Measurements from ENCODE around the gene PPP1R27.

Gene PPP1R27

GRCh38 chr17:81812571-81813370 lies 22.1 kb downstream of the PPP1R27 start:
- Histone ChIP-seq H3K9me3 (ENCODE audit: insufficient read depth, low read depth, low read length) (no peaks in the 10 kb centered on the region), H3K4me1 (ENCODE audit: insufficient read depth, low read length) (no peaks in the 10 kb centered on the region), H3K27me3 (ENCODE audit: insufficient read depth, low read length) (peaks cover 13% of the 10 kb centered on the region), H3K4me3 (ENCODE audit: low read length) (no peak overlapping the region), H3K36me3 (ENCODE audit: insufficient read depth, low read depth, low read length) (no peaks in the 10 kb centered on the region), H3K27ac (ENCODE audit: low read length) (no peak overlapping the region), H3K9ac (ENCODE audit: low read depth, low read length) (no peak overlapping the region)

- Histone ChIP-seq H3K36me3 (ENCODE audit: insufficient read depth, low read depth, low read length) (no peaks in the 10 kb centered on the region), H3K4me3 (ENCODE audit: low read length) (no peak overlapping the region), H3K9ac (ENCODE audit: low read depth, low read length) (no peak overlapping the region), H3K9me3 (ENCODE audit: insufficient read depth, low read depth, low read length) (no peaks in the 10 kb centered on the region), H3K27me3 (ENCODE audit: insufficient read depth, low read length) (peaks cover 21% of the 10 kb centered on the region), H3K4me1 (ENCODE audit: insufficient read depth, low read length) (no peaks in the 10 kb centered on the region), H3K27ac (ENCODE audit: low read length) (no peak overlapping the region)
These were observed 22.9 kb downstream of the PPP1R27 start for GRCh38 chr17:81811705-81812570.

- H3K4me3 ChIP-seq (ENCODE audit: low read length) = no peak overlapping the region
- peaks cover 29% of the 10 kb centered on the region for H3K27me3 ChIP-seq (ENCODE audit: insufficient read depth, low read length)
- H3K9ac ChIP-seq (ENCODE audit: low read depth, low read length) = no peak overlapping the region
- H3K4me1 ChIP-seq (ENCODE audit: insufficient read depth, low read length) = no peaks in the 10 kb centered on the region
- H3K27ac ChIP-seq (ENCODE audit: low read length) = no peak overlapping the region
- H3K36me3 ChIP-seq (ENCODE audit: insufficient read depth, low read depth, low read length) = no peaks in the 10 kb centered on the region
- H3K9me3 ChIP-seq (ENCODE audit: insufficient read depth, low read depth, low read length) = no peaks in the 10 kb centered on the region
These were observed 23.8 kb downstream of the PPP1R27 start for GRCh38 chr17:81810892-81811704.

- H3K27ac ChIP-seq (ENCODE audit: low read length) = no peak overlapping the region
- H3K9ac ChIP-seq (ENCODE audit: low read depth, low read length) = no peak overlapping the region
- no peak overlapping the region for H3K4me3 ChIP-seq (ENCODE audit: low read length)
- no peaks in the 10 kb centered on the region for H3K36me3 ChIP-seq (ENCODE audit: insufficient read depth, low read depth, low read length)
- peaks cover 36% of the 10 kb centered on the region for H3K27me3 ChIP-seq (ENCODE audit: insufficient read depth, low read length)
- H3K4me1 ChIP-seq (ENCODE audit: insufficient read depth, low read length) = no peaks in the 10 kb centered on the region
- no peaks in the 10 kb centered on the region for H3K9me3 ChIP-seq (ENCODE audit: insufficient read depth, low read depth, low read length)
These were observed 24.4 kb downstream of the PPP1R27 start for GRCh38 chr17:81810476-81810875.

- Histone ChIP-seq H3K27ac (ENCODE audit: low read length) (no peak overlapping the region), H3K9me3 (ENCODE audit: insufficient read depth, low read depth, low read length) (no peaks in the 10 kb centered on the region), H3K4me1 (ENCODE audit: insufficient read depth, low read length) (no peaks in the 10 kb centered on the region), H3K36me3 (ENCODE audit: insufficient read depth, low read depth, low read length) (no peaks in the 10 kb centered on the region), H3K9ac (ENCODE audit: low read depth, low read length) (no peak overlapping the region), H3K27me3 (ENCODE audit: insufficient read depth, low read length) (peaks cover 45% of the 10 kb centered on the region), H3K4me3 (ENCODE audit: low read length) (no peak overlapping the region)
These were observed 25.3 kb downstream of the PPP1R27 start for GRCh38 chr17:81809556-81809998.

- no peak overlapping the region for H3K27ac ChIP-seq (ENCODE audit: low read length)
- no peak overlapping the region for H3K4me3 ChIP-seq (ENCODE audit: low read length)
- no peaks in the 10 kb centered on the region for H3K9me3 ChIP-seq (ENCODE audit: insufficient read depth, low read depth, low read length)
- no peaks in the 10 kb centered on the region for H3K4me1 ChIP-seq (ENCODE audit: insufficient read depth, low read length)
- H3K36me3 ChIP-seq (ENCODE audit: insufficient read depth, low read depth, low read length) = no peaks in the 10 kb centered on the region
- H3K27me3 ChIP-seq (ENCODE audit: insufficient read depth, low read length) = peaks cover 51% of the 10 kb centered on the region
- H3K9ac ChIP-seq (ENCODE audit: low read depth, low read length) = no peak overlapping the region
These were observed 25.9 kb downstream of the PPP1R27 start for GRCh38 chr17:81808778-81809555.

GRCh38 chr17:81807839-81808238 lies 27.0 kb downstream of the PPP1R27 start:
- H3K27me3 ChIP-seq (ENCODE audit: insufficient read depth, low read length) = peaks cover 62% of the 10 kb centered on the region
- H3K9ac ChIP-seq (ENCODE audit: low read depth, low read length) = no peak overlapping the region
- no peak overlapping the region for H3K4me3 ChIP-seq (ENCODE audit: low read length)
- H3K27ac ChIP-seq (ENCODE audit: low read length) = no peak overlapping the region
- no peaks in the 10 kb centered on the region for H3K9me3 ChIP-seq (ENCODE audit: insufficient read depth, low read depth, low read length)
- H3K36me3 ChIP-seq (ENCODE audit: insufficient read depth, low read depth, low read length) = no peaks in the 10 kb centered on the region
- H3K4me1 ChIP-seq (ENCODE audit: insufficient read depth, low read length) = no peaks in the 10 kb centered on the region

- H3K36me3 ChIP-seq (ENCODE audit: insufficient read depth, low read depth, low read length) = no peaks in the 10 kb centered on the region
- no peaks in the 10 kb centered on the region for H3K9me3 ChIP-seq (ENCODE audit: insufficient read depth, low read depth, low read length)
- no peak overlapping the region for H3K27ac ChIP-seq (ENCODE audit: low read length)
- peaks cover 68% of the 10 kb centered on the region for H3K27me3 ChIP-seq (ENCODE audit: insufficient read depth, low read length)
- H3K9ac ChIP-seq (ENCODE audit: low read depth, low read length) = no peak overlapping the region
- no peak overlapping the region for H3K4me3 ChIP-seq (ENCODE audit: low read length)
- no peaks in the 10 kb centered on the region for H3K4me1 ChIP-seq (ENCODE audit: insufficient read depth, low read length)
These were observed 27.6 kb downstream of the PPP1R27 start for GRCh38 chr17:81807210-81807719.

GRCh38 chr17:81806461-81807209 lies 28.2 kb downstream of the PPP1R27 start:
- Histone ChIP-seq H3K9me3 (ENCODE audit: insufficient read depth, low read depth, low read length) (no peaks in the 10 kb centered on the region), H3K27ac (ENCODE audit: low read length) (no peak overlapping the region), H3K9ac (ENCODE audit: low read depth, low read length) (no peak overlapping the region), H3K4me1 (ENCODE audit: insufficient read depth, low read length) (no peaks in the 10 kb centered on the region), H3K36me3 (ENCODE audit: insufficient read depth, low read depth, low read length) (no peaks in the 10 kb centered on the region), H3K27me3 (ENCODE audit: insufficient read depth, low read length) (peaks cover 74% of the 10 kb centered on the region), H3K4me3 (ENCODE audit: low read length) (no peak overlapping the region)

- no peaks in the 10 kb centered on the region for H3K36me3 ChIP-seq (ENCODE audit: insufficient read depth, low read depth, low read length)
- H3K9ac ChIP-seq (ENCODE audit: low read depth, low read length) = no peak overlapping the region
- peaks cover 82% of the 10 kb centered on the region for H3K27me3 ChIP-seq (ENCODE audit: insufficient read depth, low read length)
- H3K4me3 ChIP-seq (ENCODE audit: low read length) = no peak overlapping the region
- H3K9me3 ChIP-seq (ENCODE audit: insufficient read depth, low read depth, low read length) = no peaks in the 10 kb centered on the region
- H3K27ac ChIP-seq (ENCODE audit: low read length) = no peak overlapping the region
- no peaks in the 10 kb centered on the region for H3K4me1 ChIP-seq (ENCODE audit: insufficient read depth, low read length)
These were observed 29.0 kb downstream of the PPP1R27 start for GRCh38 chr17:81805707-81806460.
